Measurements from ENCODE around the gene STIM1. TPM values are rescaled to one million over a fixed set of nuclear protein-coding genes. Genes with fewer than 3 reads are reported as not detected.

Gene STIM1
- total RNA-seq, 1 donor from 2014 or later: 46.9 TPM

DNA sequence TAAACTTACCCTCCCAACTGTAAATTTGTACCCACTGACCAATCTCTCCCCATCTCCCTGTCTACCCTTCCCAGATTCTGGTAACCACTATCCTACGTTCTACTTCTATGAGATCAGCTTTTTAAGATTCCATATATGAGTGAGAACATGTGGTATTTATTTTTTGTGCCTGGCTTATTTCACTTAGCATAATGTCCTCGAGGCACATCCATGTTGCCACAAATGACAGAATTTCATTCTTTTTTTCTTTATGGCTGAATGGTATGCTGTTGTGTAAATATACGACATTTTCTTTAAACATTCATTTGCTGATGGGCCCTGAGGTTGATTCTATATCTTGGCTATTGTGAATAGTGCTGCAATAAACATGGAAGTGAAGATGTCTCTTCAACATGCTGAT lies 164.4 kb downstream of the STIM1 start:
- TF ChIP-seq, protein P1, sequence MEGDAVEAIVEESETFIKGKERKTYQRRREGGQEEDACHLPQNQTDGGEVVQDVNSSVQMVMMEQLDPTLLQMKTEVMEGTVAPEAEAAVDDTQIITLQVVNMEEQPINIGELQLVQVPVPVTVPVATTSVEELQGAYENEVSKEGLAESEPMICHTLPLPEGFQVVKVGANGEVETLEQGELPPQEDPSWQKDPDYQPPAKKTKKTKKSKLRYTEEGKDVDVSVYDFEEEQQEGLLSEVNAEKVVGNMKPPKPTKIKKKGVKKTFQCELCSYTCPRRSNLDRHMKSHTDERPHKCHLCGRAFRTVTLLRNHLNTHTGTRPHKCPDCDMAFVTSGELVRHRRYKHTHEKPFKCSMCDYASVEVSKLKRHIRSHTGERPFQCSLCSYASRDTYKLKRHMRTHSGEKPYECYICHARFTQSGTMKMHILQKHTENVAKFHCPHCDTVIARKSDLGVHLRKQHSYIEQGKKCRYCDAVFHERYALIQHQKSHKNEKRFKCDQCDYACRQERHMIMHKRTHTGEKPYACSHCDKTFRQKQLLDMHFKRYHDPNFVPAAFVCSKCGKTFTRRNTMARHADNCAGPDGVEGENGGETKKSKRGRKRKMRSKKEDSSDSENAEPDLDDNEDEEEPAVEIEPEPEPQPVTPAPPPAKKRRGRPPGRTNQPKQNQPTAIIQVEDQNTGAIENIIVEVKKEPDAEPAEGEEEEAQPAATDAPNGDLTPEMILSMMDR (IDR thresholded peaks at IDR 0.05): no peak
- no peak for DNase-seq (ENCODE audit: extremely low spot score, unreplicated experiment)
- H3K27me3 Mint-ChIP-seq (ENCODE audit: unreplicated experiment): no peaks in the 10 kb centered on the region
- no peak overlapping the region for H3K4me3 Mint-ChIP-seq (ENCODE audit: unreplicated experiment)
- H3K27ac Mint-ChIP-seq (ENCODE audit: unreplicated experiment): peak overlapping the region; percentile 78
- H3K36me3 Mint-ChIP-seq (ENCODE audit: unreplicated experiment): peaks cover 3% of the 10 kb centered on the region
- peaks cover 6% of the 10 kb centered on the region for H3K9me3 Mint-ChIP-seq (ENCODE audit: unreplicated experiment)
- peaks cover 32% of the 10 kb centered on the region for H3K4me1 Mint-ChIP-seq (ENCODE audit: unreplicated experiment)

DNA sequence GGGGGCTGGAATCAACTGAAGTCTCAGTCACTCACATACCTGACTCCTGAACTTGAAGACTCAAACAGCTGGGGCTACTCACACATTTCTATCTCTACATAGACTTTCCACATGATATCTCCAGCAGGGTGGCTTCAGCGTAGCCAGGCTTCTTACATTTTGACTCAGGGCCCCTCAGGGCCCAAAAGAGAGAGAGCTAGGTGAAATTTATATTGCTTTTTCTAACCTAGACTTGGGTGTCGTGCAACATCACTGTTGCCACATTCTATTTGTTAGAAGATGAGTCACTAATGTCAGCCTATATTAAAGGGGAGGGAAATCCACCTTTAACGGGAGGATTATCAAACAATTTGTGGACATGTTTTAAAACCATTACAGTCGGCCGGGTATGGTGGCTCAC lies 167.2 kb downstream of the STIM1 start:
- Mint-ChIP-seq H3K36me3 (ENCODE audit: unreplicated experiment) (no peaks in the 10 kb centered on the region), H3K9me3 (ENCODE audit: unreplicated experiment) (no peaks in the 10 kb centered on the region), H3K4me1 (ENCODE audit: unreplicated experiment) (peaks cover 55% of the 10 kb centered on the region), H3K27me3 (ENCODE audit: unreplicated experiment) (no peaks in the 10 kb centered on the region), H3K4me3 (ENCODE audit: unreplicated experiment) (no peak overlapping the region), H3K27ac (ENCODE audit: unreplicated experiment) (no peak overlapping the region)
- TF ChIP-seq, protein P1 (IDR thresholded peaks at IDR 0.05): no peak
- no peak for DNase-seq (ENCODE audit: extremely low spot score, unreplicated experiment)

DNA sequence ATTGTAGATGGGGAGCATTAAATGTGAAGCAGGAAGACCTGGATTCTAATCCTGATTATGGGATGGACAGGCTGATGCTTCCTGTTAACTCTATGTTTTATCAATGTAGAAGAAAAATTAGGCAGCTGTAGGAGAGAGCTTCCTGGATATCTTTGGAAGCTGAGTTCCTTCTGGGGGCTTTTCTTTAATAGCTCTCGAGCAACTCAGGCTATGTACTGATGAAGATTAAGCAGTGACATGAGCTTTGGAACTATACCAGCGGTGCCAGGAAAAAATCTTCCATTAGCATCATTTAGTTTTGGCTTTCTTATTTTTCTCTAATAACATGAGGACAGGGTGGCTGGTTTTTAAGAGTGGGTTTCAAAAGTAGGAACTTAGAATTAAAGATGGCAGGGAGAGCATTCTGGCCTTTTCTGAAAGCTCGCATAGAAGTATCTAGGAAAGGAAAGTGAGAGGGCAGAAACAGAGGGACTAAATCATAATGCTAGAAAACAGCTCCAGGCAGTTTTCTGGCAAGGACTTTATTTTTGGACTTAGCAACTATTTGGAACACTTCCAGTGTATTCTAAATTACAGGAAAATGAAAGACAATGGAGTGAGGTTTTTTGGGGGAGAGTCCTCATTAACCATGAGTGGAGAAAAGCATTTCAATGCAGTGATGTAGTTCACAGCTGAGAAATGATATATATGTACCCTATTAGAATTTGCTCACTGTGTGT lies 169.9 kb downstream of the STIM1 start:
- Mint-ChIP-seq H3K9me3 (ENCODE audit: unreplicated experiment) (no peaks in the 10 kb centered on the region), H3K27ac (ENCODE audit: unreplicated experiment) (peak overlapping the region; percentile 93), H3K4me1 (ENCODE audit: unreplicated experiment) (peaks cover 47% of the 10 kb centered on the region), H3K4me3 (ENCODE audit: unreplicated experiment) (no peak overlapping the region), H3K27me3 (ENCODE audit: unreplicated experiment) (no peaks in the 10 kb centered on the region), H3K36me3 (ENCODE audit: unreplicated experiment) (no peaks in the 10 kb centered on the region)
- DNase-seq (ENCODE audit: extremely low spot score, unreplicated experiment): no peak
- TF ChIP-seq, protein P1 (IDR thresholded peaks at IDR 0.05): no peak

DNA sequence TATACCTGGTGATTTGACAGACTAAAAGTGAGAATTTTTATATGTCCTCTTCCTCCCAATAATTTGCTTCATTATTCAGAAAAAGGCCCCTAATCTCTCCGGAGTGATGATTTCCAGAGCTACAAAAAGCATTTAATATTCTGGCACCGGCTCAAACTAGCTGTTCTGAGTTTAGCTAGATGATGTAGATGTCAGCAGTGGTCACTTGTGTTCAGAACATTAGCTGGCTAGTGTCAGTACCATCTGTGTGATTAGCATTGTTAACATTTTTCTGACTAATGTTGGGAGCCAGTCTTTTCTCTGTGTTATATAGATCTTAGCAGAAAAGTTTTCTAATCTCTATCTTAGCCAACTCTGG lies 170.5 kb downstream of the STIM1 start:
- no peak for DNase-seq (ENCODE audit: extremely low spot score, unreplicated experiment)
- H3K27me3 Mint-ChIP-seq (ENCODE audit: unreplicated experiment): no peaks in the 10 kb centered on the region
- H3K27ac Mint-ChIP-seq (ENCODE audit: unreplicated experiment): peak overlapping the region; percentile 93
- H3K4me1 Mint-ChIP-seq (ENCODE audit: unreplicated experiment): peaks cover 45% of the 10 kb centered on the region
- no peak overlapping the region for H3K4me3 Mint-ChIP-seq (ENCODE audit: unreplicated experiment)
- H3K9me3 Mint-ChIP-seq (ENCODE audit: unreplicated experiment): peaks cover under 1% of the 10 kb centered on the region
- TF ChIP-seq, protein P1 (IDR thresholded peaks at IDR 0.05): no peak
- peaks cover under 1% of the 10 kb centered on the region for H3K36me3 Mint-ChIP-seq (ENCODE audit: unreplicated experiment)

DNA sequence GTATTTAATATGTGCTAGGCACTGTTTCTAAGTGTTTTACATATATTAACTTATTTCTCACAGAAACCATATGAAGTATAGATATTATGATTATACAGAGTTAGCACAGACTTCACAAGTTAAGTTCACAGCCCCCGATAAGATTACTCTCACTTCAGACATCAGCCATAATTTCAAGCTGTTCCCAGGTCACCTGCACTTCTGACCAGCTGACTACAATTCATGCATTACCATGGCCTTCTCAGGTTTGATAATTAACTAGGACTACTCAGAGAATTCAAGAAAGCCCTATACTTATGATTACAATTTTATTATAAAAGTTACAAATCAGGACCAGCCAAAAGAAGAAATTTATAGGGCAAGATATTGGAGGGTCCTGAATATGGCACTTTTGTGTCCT lies 170.9 kb downstream of the STIM1 start:
- TF ChIP-seq, protein P1 (IDR thresholded peaks at IDR 0.05): no peak
- H3K27me3 Mint-ChIP-seq (ENCODE audit: unreplicated experiment): no peaks in the 10 kb centered on the region
- H3K4me1 Mint-ChIP-seq (ENCODE audit: unreplicated experiment): peaks cover 44% of the 10 kb centered on the region
- H3K9me3 Mint-ChIP-seq (ENCODE audit: unreplicated experiment): peaks cover 3% of the 10 kb centered on the region
- no peak for DNase-seq (ENCODE audit: extremely low spot score, unreplicated experiment)
- peak overlapping the region; percentile 93 for H3K27ac Mint-ChIP-seq (ENCODE audit: unreplicated experiment)
- H3K4me3 Mint-ChIP-seq (ENCODE audit: unreplicated experiment): no peak overlapping the region
- H3K36me3 Mint-ChIP-seq (ENCODE audit: unreplicated experiment): peaks cover 2% of the 10 kb centered on the region
